Prostate gland (tissue), 2 donors: ENCODE results near the gene CDH26. TPM values are rescaled to one million over a fixed set of nuclear protein-coding genes. Genes with fewer than 3 reads are reported as not detected.

Source experiments
- DNase-seq: peaks from one replicate; pipeline ENCODE4 v3.0.0-alpha.2; 2019; ENCODE audit warnings: low spot score
- H3K27ac ChIP-seq, 2 donors: fragments of 200-600 bp; sonication (generic); 2 replicates each; pipeline ENCODE4 v1.5.1; 2017 to 2019
- H3K27me3 ChIP-seq: fragments of 200-600 bp; sonication (generic); replicated peaks from 2 replicates; pipeline ENCODE4 v1.5.1; 2019; ENCODE audit not compliant: insufficient read depth
- H3K36me3 ChIP-seq, 2 donors: fragments of 200-600 bp; sonication (generic); 1 replicate in 1 of 2; 2 replicates in 1 of 2; pipeline versions ENCODE4 v1.5.1 to v1.8.1; 2017 to 2019
- H3K4me1 ChIP-seq: fragments of 200-600 bp; sonication (generic); replicated peaks from 2 replicates; pipeline ENCODE4 v1.5.1; 2019
- H3K4me3 ChIP-seq, 2 donors: fragments of 200-600 bp; sonication (generic); 2 replicates each; pipeline ENCODE4 v1.5.1; 2017 to 2019
- H3K9me3 ChIP-seq: fragments of 200-600 bp; sonication (generic); 2 replicates; pipeline ENCODE4 v1.5.1; 2017
- CTCF ChIP-seq, 4 experiments: fragments of 200-600 bp in 2 of 4; fragments of 450-650 bp in 2 of 4; sonication (generic) in 2 of 4; IDR thresholded peaks; 1 replicate in 3 of 4; 2 replicates in 1 of 4; pipeline ENCODE4 v1.5.1; 2016 to 2019; ENCODE audit warnings: antibody characterized with exemption in 4 of 4, mild to moderate bottlenecking in 2 of 4, moderate library complexity in 2 of 4
- POLR2A ChIP-seq: fragments of 450-650 bp; IDR thresholded peaks from one replicate; pipeline ENCODE4 v1.6.1; 2016; ENCODE audit warnings: antibody characterized with exemption, mild to moderate bottlenecking
- POLR2AphosphoS5 ChIP-seq: sonication (generic); formaldehyde crosslinking; IDR thresholded peaks from one replicate; pipeline ENCODE4 v1.6.1; 2017; ENCODE audit warnings: antibody characterized with exemption
- WGBS: methylation state at CpG from one replicate; pipeline ENCODE4 v1.1.5; 2018; 5-methylcytosine and 5-hydroxymethylcytosine counted together
- intact Hi-C: fragments of 100-400 bp; cut with DNase I; formaldehyde crosslinking; loops from one replicate; pipeline ENCODE4 v1.14.2; 2022
- total RNA-seq, 2 donors: library from RNA; depleted of rRNA; stranded (reverse); fragments of >200 nt; gene quantifications; one replicate each; pipeline ENCODE4 v1.1.0, GENCODE V29; 2016

The CDH26 gene
- total RNA-seq, 2 donors from 2014 or later = 11.0 to 30.6 TPM

- WGBS = 99% methylated on average over 10 of the region's 14 CpGs
Measured at GRCh38 chr20:60009826-60010616, 51.8 kb downstream of the CDH26 start.

GRCh38 chr20:60010689-60011458 is 52.7 kb downstream of the CDH26 start:
- WGBS = 94% methylated on average over 12 of the region's 12 CpGs
- intact Hi-C loops = no loop called here
- DNase-seq = no peak

More at GRCh38 chr20:60009826-60010616, 51.8 kb downstream of the CDH26 start:
- intact Hi-C loops = no loop called here
- H3K36me3 ChIP-seq = no peaks in the 10 kb centered on the region
- no peak for TF ChIP-seq POLR2A
- TF ChIP-seq CTCF (IDR thresholded peaks at IDR 0.05) = no peak
- TF ChIP-seq POLR2AphosphoS5 = no peak
- no peak overlapping the region for H3K27ac ChIP-seq
- H3K4me1 ChIP-seq = no peaks in the 10 kb centered on the region
- no peak overlapping the region for H3K4me3 ChIP-seq
- H3K27me3 ChIP-seq = no peaks in the 10 kb centered on the region
- no peaks in the 10 kb centered on the region for H3K9me3 ChIP-seq
- no peak for DNase-seq

GRCh38 chr20:60011512-60012507 is 53.6 kb downstream of the CDH26 start:
- H3K4me1 ChIP-seq = no peaks in the 10 kb centered on the region
- TF ChIP-seq POLR2AphosphoS5 (no peak), CTCF (IDR thresholded peaks at IDR 0.05) (no peak), POLR2A (no peak)
- H3K4me3 ChIP-seq = no peak overlapping the region
- no peaks in the 10 kb centered on the region for H3K27me3 ChIP-seq
- H3K9me3 ChIP-seq = no peaks in the 10 kb centered on the region
- no peaks in the 10 kb centered on the region for H3K36me3 ChIP-seq
- intact Hi-C loops = no loop called here
- DNase-seq = no peak
- 73% methylated on average over 17 of the region's 17 CpGs for WGBS
- no peak overlapping the region for H3K27ac ChIP-seq

More at GRCh38 chr20:60010689-60011458, 52.7 kb downstream of the CDH26 start:
- H3K27ac ChIP-seq = no peak overlapping the region
- no peaks in the 10 kb centered on the region for H3K9me3 ChIP-seq
- no peaks in the 10 kb centered on the region for H3K4me1 ChIP-seq
- TF ChIP-seq CTCF (IDR thresholded peaks at IDR 0.05) (no peak), POLR2A (no peak), POLR2AphosphoS5 (no peak)
- no peaks in the 10 kb centered on the region for H3K27me3 ChIP-seq
- no peak overlapping the region for H3K4me3 ChIP-seq
- no peaks in the 10 kb centered on the region for H3K36me3 ChIP-seq

GRCh38 chr20:60013296-60014139 is 55.3 kb downstream of the CDH26 start:
- no peaks in the 10 kb centered on the region for H3K9me3 ChIP-seq
- no peak for DNase-seq
- no peaks in the 10 kb centered on the region for H3K4me1 ChIP-seq
- TF ChIP-seq POLR2A (no peak), POLR2AphosphoS5 (no peak), CTCF (IDR thresholded peaks at IDR 0.05) (no peak)
- no peaks in the 10 kb centered on the region for H3K36me3 ChIP-seq
- no peaks in the 10 kb centered on the region for H3K27me3 ChIP-seq
- 39% methylated on average over 3 of the region's 3 CpGs for WGBS
- H3K4me3 ChIP-seq = no peak overlapping the region
- intact Hi-C loops = no loop called here
- no peak overlapping the region for H3K27ac ChIP-seq
